ENCODE measurements around the gene PSTK. TPM values are rescaled to one million over a fixed set of nuclear protein-coding genes. Genes with fewer than 3 reads are reported as not detected.

Gene PSTK
- polyA plus RNA-seq, 1 donor (not counting 4 experiments of a cell fraction or from before 2014, with no cell fraction given), result 5.6 TPM

- Histone ChIP-seq H3K4me2 (ENCODE audit: control insufficient read depth, extremely low read depth, insufficient read depth, low read depth, low read length) (no peak overlapping the region), H3K4me3 (ENCODE audit: control insufficient read depth in 2 of 3, extremely low read depth in 1 of 3, insufficient read depth in 2 of 3, low read depth in 1 of 3, low read length in 3 of 3) (no peak overlapping the region), H3K36me3 (ENCODE audit: control insufficient read depth in 2 of 2, extremely low read depth in 1 of 2, insufficient read depth in 2 of 2, low read length in 2 of 2) (peaks cover 4 to 13% of the 10 kb centered on the region in 2 experiments), H3K9ac (ENCODE audit: control insufficient read depth, extremely low read depth, insufficient read depth, low read length) (no peak overlapping the region), H4K20me1 (ENCODE audit: control insufficient read depth, extremely low read depth, insufficient read depth, low read length) (no peaks in the 10 kb centered on the region), H2AFZ (ENCODE audit: control insufficient read depth, low read length) (no peak overlapping the region), H3K27me3 (ENCODE audit: control insufficient read depth, extremely low read depth, insufficient read depth, low read length) (no peaks in the 10 kb centered on the region), H3K9me3 (ENCODE audit: control insufficient read depth, low read depth, low read length) (no peaks in the 10 kb centered on the region), H3K9me1 (ENCODE audit: control insufficient read depth, extremely low read depth, insufficient read depth, low read length) (no peaks in the 10 kb centered on the region), H3K27ac (ENCODE audit: control insufficient read depth, insufficient read depth, low read length) (no peak overlapping the region), H3K4me1 (ENCODE audit: control insufficient read depth, extremely low read depth, insufficient read depth, low read length) (no peaks in the 10 kb centered on the region), H3K79me2 (ENCODE audit: control insufficient read depth, insufficient read depth, low read length) (peaks cover 17% of the 10 kb centered on the region)
- dilution Hi-C loops (cut with MboI; ENCODE audit: extremely low pct_ligation_motif_present, low sequenced_read_pairs), result no loop called here
- DNase-seq (ENCODE audit: low read depth, low spot score), result no peak
- TF ChIP-seq, protein P1, sequence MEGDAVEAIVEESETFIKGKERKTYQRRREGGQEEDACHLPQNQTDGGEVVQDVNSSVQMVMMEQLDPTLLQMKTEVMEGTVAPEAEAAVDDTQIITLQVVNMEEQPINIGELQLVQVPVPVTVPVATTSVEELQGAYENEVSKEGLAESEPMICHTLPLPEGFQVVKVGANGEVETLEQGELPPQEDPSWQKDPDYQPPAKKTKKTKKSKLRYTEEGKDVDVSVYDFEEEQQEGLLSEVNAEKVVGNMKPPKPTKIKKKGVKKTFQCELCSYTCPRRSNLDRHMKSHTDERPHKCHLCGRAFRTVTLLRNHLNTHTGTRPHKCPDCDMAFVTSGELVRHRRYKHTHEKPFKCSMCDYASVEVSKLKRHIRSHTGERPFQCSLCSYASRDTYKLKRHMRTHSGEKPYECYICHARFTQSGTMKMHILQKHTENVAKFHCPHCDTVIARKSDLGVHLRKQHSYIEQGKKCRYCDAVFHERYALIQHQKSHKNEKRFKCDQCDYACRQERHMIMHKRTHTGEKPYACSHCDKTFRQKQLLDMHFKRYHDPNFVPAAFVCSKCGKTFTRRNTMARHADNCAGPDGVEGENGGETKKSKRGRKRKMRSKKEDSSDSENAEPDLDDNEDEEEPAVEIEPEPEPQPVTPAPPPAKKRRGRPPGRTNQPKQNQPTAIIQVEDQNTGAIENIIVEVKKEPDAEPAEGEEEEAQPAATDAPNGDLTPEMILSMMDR (optimal IDR thresholded peaks at IDR 0.05 in 1 of 3, IDR thresholded peaks at IDR 0.05 in 1 of 3, conservative IDR thresholded peaks at IDR 0.05 in 1 of 3; ENCODE audit: extremely low read depth in 1 of 3, insufficient read depth in 2 of 3, low read length in 3 of 3), result no peak
- TF ChIP-seq EZH2 (IDR thresholded peaks at IDR 0.05; ENCODE audit: low read length), result no peak
- no peak for FAIRE-seq
Measured at GRCh38 chr10:122998934-122999333, 18.7 kb downstream of the PSTK start.

- no peak overlapping the region for H3K4me2 ChIP-seq (ENCODE audit: control insufficient read depth, extremely low read depth, insufficient read depth, low read depth, low read length)
- DNase-seq (ENCODE audit: low read depth, low spot score), result no peak
- H3K36me3 ChIP-seq (ENCODE audit: control insufficient read depth in 2 of 2, extremely low read depth in 1 of 2, insufficient read depth in 2 of 2, low read length in 2 of 2), result peaks cover 2 to 9% of the 10 kb centered on the region in 2 experiments
- no peak for FAIRE-seq
- no peak overlapping the region for H3K27ac ChIP-seq (ENCODE audit: control insufficient read depth, insufficient read depth, low read length)
- no peak overlapping the region for H2AFZ ChIP-seq (ENCODE audit: control insufficient read depth, low read length)
- dilution Hi-C loops (cut with MboI; ENCODE audit: extremely low pct_ligation_motif_present, low sequenced_read_pairs), result no loop called here
- no peaks in the 10 kb centered on the region for H4K20me1 ChIP-seq (ENCODE audit: control insufficient read depth, extremely low read depth, insufficient read depth, low read length)
- H3K27me3 ChIP-seq (ENCODE audit: control insufficient read depth, extremely low read depth, insufficient read depth, low read length), result no peaks in the 10 kb centered on the region
- H3K9ac ChIP-seq (ENCODE audit: control insufficient read depth, extremely low read depth, insufficient read depth, low read length), result no peak overlapping the region
- no peaks in the 10 kb centered on the region for H3K9me1 ChIP-seq (ENCODE audit: control insufficient read depth, extremely low read depth, insufficient read depth, low read length)
- no peaks in the 10 kb centered on the region for H3K9me3 ChIP-seq (ENCODE audit: control insufficient read depth, low read depth, low read length)
- H3K79me2 ChIP-seq (ENCODE audit: control insufficient read depth, insufficient read depth, low read length), result peaks cover 20% of the 10 kb centered on the region
- TF ChIP-seq EZH2 (IDR thresholded peaks at IDR 0.05; ENCODE audit: low read length), result no peak
- TF ChIP-seq, protein P1 (optimal IDR thresholded peaks at IDR 0.05 in 1 of 3, IDR thresholded peaks at IDR 0.05 in 1 of 3, conservative IDR thresholded peaks at IDR 0.05 in 1 of 3; ENCODE audit: extremely low read depth in 1 of 3, insufficient read depth in 2 of 3, low read length in 3 of 3), result no peak
- H3K4me1 ChIP-seq (ENCODE audit: control insufficient read depth, extremely low read depth, insufficient read depth, low read length), result no peaks in the 10 kb centered on the region
- no peak overlapping the region for H3K4me3 ChIP-seq (ENCODE audit: control insufficient read depth in 2 of 3, extremely low read depth in 1 of 3, insufficient read depth in 2 of 3, low read depth in 1 of 3, low read length in 3 of 3)
Measured at GRCh38 chr10:122999347-122999746, 19.1 kb downstream of the PSTK start.

Measured in keratinocyte (primary cell).